Activated CD4-positive, alpha-beta T cell treated with anti-CD3 and anti-CD28 coated beads, Interleukin-2, amount 50 U/mL, for 1 hour (primary cell): ENCODE data around the gene ZNF692.
"Not testable (repeated sequence)": the region's sequence is repeated elsewhere in the genome, so short reads cannot be mapped to it uniquely, and the experiment has no call there.

Experiments
- DNase-seq: peaks from one replicate; pipeline ENCODE4 v3.0.0-alpha.2; 2020

ZNF692 gene

DNA sequence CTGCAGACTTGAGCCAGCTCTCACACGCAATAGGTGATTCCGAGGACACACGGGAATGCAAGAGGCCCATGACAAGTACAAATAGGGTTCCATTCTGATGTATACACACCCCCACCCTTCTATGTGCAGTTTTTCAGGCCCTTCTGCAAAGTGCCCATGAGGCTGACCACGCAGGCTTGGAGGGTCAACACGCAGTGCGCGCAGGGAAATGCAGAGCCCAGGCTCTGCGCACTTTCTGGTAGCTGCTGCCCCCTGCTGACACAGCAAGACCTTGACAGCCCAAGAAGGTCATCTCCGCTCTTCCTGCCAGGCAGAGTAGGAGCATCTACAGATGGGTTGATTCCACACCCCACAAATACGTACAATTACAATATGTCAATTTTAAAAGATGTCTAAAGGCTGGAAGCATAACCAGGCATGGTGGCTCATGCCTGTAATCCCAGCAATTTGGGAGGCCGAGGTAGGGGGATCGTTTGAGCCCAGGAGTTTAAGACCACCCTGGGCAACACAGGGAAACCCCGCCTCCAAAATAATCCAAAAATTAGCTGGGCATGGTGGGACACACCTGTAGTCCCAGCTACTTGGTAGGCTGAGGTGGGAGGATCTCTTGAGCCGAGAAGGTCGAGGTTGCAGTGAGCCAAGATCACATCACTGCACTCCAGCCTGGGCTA lies 51.7 kb downstream of the ZNF692 start:
- peak; percentile 57 for DNase-seq

DNA sequence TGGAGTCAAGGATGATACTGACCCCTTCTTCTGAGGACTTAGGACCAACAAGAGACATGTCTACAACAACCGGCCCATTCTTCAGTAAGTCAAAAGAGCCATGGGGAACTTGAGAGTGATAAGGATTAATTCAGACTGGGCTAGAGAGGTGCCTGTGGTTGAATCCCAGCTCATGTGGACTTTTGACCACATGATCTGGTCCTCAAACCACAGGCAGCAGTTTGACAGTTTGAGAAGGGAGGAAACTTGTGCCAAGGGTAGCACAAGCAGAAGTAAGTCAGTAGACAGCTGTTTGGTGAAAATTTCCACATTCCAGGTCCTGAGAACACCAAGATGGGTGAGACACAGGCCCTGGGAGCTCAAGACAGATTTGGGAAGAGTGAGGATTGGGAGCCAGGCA lies 53.0 kb downstream of the ZNF692 start:
- no peak for DNase-seq

DNA sequence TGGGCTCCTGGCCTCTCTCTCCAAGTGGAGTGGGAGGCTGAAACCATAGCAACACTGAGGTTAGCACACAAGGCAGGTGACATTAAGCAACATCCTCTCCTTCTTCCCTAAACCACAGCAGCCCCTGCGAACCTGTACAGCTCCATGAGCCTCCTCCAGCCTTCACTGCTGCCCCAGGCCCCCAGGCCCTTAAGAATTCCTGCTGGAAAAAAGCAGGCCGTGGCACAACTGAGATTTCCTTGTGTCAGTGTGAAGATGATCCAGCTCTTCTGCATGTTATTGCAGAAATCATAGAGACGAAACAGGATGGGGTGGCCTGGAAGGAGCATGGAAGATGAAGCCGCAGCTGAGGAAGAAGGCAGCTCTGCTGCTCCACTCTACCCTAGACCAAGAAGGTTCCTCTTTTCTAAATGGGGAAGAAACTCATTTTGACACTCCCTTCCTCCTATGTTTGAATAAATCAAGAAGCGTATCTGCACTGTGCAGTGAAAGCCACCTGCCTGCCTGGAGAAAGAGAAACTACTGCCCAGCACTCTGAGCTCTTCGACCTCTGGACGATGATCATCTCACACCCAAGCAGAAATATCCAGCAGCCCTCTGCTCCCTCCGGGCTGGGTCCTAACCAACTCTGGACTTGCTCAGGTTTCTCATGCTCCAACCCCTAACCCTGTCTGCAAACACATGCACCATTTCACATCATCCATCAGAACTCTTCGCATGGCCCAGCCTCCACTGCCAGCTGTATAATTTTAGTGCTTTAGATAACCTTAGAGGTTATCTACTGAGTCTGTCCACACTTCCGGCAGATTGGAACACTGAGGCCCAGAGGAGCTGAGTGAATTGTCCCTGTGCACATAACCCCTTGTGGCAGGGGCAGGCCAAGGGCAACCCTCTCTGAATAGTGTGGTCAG lies 53.9 kb downstream of the ZNF692 start:
- DNase-seq: no peak

DNA sequence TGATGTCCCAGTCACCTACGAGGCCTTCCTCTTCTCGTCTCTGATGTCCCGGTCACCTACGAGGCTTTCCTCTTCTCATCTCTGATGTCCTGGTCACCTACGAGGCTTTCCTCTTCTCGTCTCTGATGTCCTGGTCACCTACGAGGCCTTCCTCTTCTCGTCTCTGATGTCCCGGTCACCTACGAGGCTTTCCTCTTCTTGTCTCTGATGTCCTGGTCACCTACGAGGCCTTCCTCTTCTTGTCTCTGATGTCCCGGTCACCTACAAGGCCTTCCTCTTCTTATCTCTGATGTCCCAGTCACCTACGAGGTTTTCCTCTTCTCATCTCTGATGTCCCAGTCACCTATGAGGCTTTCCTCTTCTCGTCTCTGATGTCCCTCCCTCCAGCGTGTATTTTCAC lies 55.4 kb downstream of the ZNF692 start:
- DNase-seq: not testable (repeated sequence)

DNA sequence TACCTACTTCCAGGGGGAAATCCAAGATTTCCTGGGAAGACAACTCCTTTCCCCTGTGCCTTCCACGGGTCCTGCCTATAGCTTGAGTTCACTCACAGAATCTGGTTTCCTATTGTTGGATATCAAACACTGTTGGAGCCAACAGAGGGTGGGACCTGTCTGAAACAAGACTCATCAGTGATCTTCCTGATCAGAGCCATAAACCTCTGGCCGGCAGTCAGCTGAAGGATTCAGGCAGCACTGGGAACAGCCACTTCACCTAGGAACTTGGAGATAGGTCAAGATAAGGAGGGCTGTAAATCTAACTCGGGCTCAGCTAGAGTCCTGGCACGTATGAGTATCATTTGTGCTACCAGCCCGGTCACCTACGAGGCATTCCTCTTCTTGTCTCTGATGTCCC lies 56.4 kb downstream of the ZNF692 start:
- no peak for DNase-seq

DNA sequence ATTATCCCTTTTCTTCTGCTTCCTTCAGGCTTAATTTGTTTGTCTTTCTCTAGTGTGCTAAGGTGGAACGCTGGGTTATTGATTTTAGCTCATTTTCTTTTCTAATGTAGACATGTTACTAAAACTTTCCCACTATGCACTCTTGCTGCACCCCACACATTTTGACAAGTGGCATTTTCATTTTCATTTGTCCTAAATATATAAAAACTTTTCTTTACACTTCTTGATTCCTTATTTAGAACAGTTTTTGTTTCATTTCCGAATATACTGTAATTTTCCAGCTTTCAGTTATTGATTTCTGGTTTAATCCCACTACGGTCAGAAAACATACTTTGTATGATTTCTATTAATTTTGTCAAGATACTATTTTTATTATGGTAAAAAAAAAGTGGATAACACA lies 58.4 kb downstream of the ZNF692 start:
- DNase-seq: no peak
